Stimulated activated CD8-positive, alpha-beta memory T cell treated with anti-CD3 and anti-CD28 coated beads, Interleukin-15, amount 100 ng/mL, for 24 hours (primary cell): ENCODE measurements around the gene ZP1.
"Not testable (repeated sequence)": the region's sequence is repeated elsewhere in the genome, so short reads cannot be mapped to it uniquely, and the experiment has no call there.

ENCODE experiments used
- DNase-seq: peaks from one replicate; pipeline ENCODE4 v3.0.0-alpha.2; 2020; ENCODE audit warnings: low read depth

The ZP1 gene

GRCh38 chr11:60866911-60867870 is at the start of gene ZP1:
TSS of gene ZP1 (plus strand) at chr11:60867542. CDS start at chr11:60867562, 20 bp downstream.
- DNase-seq, result no peak

- DNase-seq, result no peak
Observed at GRCh38 chr11:60818057-60818456, 49.3 kb upstream of the ZP1 start.

- no peak for DNase-seq
Observed at GRCh38 chr11:60821827-60822599, 45.3 kb upstream of the ZP1 start.

- DNase-seq, result not testable (repeated sequence)
Observed at GRCh38 chr11:60823745-60824306, 43.5 kb upstream of the ZP1 start.

GRCh38 chr11:60825118-60825517 is 42.2 kb upstream of the ZP1 start:
- DNase-seq, result no peak

- DNase-seq, result no peak
Observed at GRCh38 chr11:60825790-60826189, 41.6 kb upstream of the ZP1 start.

- DNase-seq, result no peak
Observed at GRCh38 chr11:60830478-60831142, 36.7 kb upstream of the ZP1 start.

GRCh38 chr11:60831143-60831500 is 36.2 kb upstream of the ZP1 start:
- peak; percentile 56 for DNase-seq

GRCh38 chr11:60831501-60832079 is 35.8 kb upstream of the ZP1 start:
- DNase-seq, result no peak

GRCh38 chr11:60834742-60835533 is 32.4 kb upstream of the ZP1 start:
- DNase-seq, result no peak

GRCh38 chr11:60835534-60835846 is 31.9 kb upstream of the ZP1 start:
- DNase-seq, result no peak

GRCh38 chr11:60836866-60837515 is 30.4 kb upstream of the ZP1 start:
- no peak for DNase-seq

GRCh38 chr11:60838132-60838531 is 29.2 kb upstream of the ZP1 start:
- DNase-seq, result no peak

GRCh38 chr11:60840470-60841430 is 26.6 kb upstream of the ZP1 start:
- no peak for DNase-seq

GRCh38 chr11:60841797-60842667 is 25.3 kb upstream of the ZP1 start, which contains the start of gene CCDC86:
TSS of gene CCDC86 (plus strand) at chr11:60842113. CDS start at chr11:60842125, 12 bp downstream.
- DNase-seq, result peak; percentile 99

- no peak for DNase-seq
Observed at GRCh38 chr11:60842668-60843600, 24.4 kb upstream of the ZP1 start.
